NCI-H2029 treated with DMSO at 0.1 percent for 48 hours (cell line): ENCODE data around the gene FGF21.

Source experiments
- DNase-seq: peaks from one replicate; lab custom pipeline; 2025; lab: John Stamatoyannopoulos, UW

The FGF21 gene

GRCh38 chr19:48728911-48729664 lies 26.2 kb upstream of the FGF21 start:
- DNase-seq, result no peak

- no peak for DNase-seq
These were observed 23.9 kb upstream of the FGF21 start for GRCh38 chr19:48731452-48731851.

GRCh38 chr19:48734625-48735024 lies 20.7 kb upstream of the FGF21 start:
- no peak for DNase-seq

GRCh38 chr19:48735031-48735615 lies 20.2 kb upstream of the FGF21 start:
- no peak for DNase-seq

- DNase-seq, result peak; percentile 17
These were observed 17.8 kb upstream of the FGF21 start for GRCh38 chr19:48737360-48737998.

- DNase-seq, result peak; percentile 60
These were observed 16.5 kb upstream of the FGF21 start for GRCh38 chr19:48738557-48739403.

- DNase-seq, result no peak
These were observed 15.7 kb upstream of the FGF21 start for GRCh38 chr19:48739404-48740163.

GRCh38 chr19:48740164-48740972 lies 15.0 kb upstream of the FGF21 start, which contains the start of gene RASIP1:
TSS of gene RASIP1 (minus strand) at chr19:48740610. CDS start at chr19:48740282, 328 bp downstream.
- DNase-seq, result no peak

- DNase-seq, result no peak
These were observed 14.0 kb upstream of the FGF21 start for GRCh38 chr19:48741129-48741999.

- DNase-seq, result no peak
These were observed 13.2 kb upstream of the FGF21 start for GRCh38 chr19:48742096-48742495.

GRCh38 chr19:48745208-48745995 lies 9.9 kb upstream of the FGF21 start:
- peak; percentile 53 for DNase-seq

GRCh38 chr19:48746110-48746509 lies 9.2 kb upstream of the FGF21 start:
- DNase-seq, result no peak

- no peak for DNase-seq
These were observed 8.4 kb upstream of the FGF21 start, which contains the start of gene IZUMO1 for GRCh38 chr19:48746738-48747575. TSS of gene IZUMO1 (minus strand) at chr19:48746909. CDS start at chr19:48745859, 1,050 bp downstream.

- DNase-seq, result no peak
These were observed 5.6 kb upstream of the FGF21 start for GRCh38 chr19:48749571-48750198.

- no peak for DNase-seq
These were observed 5.0 kb upstream of the FGF21 start for GRCh38 chr19:48750351-48750750.

GRCh38 chr19:48750771-48751504 lies 4.4 kb upstream of the FGF21 start:
- no peak for DNase-seq
